Activated CD8-positive, alpha-beta T cell treated with anti-CD3 and anti-CD28 coated beads for 36 hours (primary cell): ENCODE data around the gene RIOK2. TPM values are rescaled to one million over a fixed set of nuclear protein-coding genes. Genes with fewer than 3 reads are reported as not detected.
A peak's percentile ranks its signal among the peaks of the same experiment; 100 is the strongest.

Source experiments
- ATAC-seq: fragments of 200-7000 bp; cut with Tn5 transposase; one replicate; pipeline ENCODE4 v1.10.0; 2021; ENCODE audit warnings: mild to moderate bottlenecking, moderate library complexity
- CTCF ChIA-PET: fragments of 350-600 bp; sonication (Branson Sonifier 250); formaldehyde crosslinking; loops from one replicate; lab custom pipeline; 2021; ENCODE audit warnings: antibody characterized with exemption; lab: Charles Lee
- POLR2A ChIA-PET: fragments of 350-600 bp; sonication (Branson Sonifier 250); formaldehyde crosslinking; loops from one replicate; lab custom pipeline; 2021; ENCODE audit warnings: antibody characterized with exemption; lab: Charles Lee
- DNase-seq: peaks from one replicate; pipeline ENCODE4 v3.0.0-alpha.2; 2020
- H3K27ac Mint-ChIP-seq: one replicate; pipeline ENCODE4 v1.8.0; 2021; ENCODE audit warnings: mild to moderate bottlenecking, mixed read lengths
- H3K27me3 Mint-ChIP-seq: one replicate; pipeline ENCODE4 v1.8.0; 2021; ENCODE audit warnings: mixed read lengths
- H3K36me3 Mint-ChIP-seq: one replicate; pipeline ENCODE4 v1.8.0; 2021; ENCODE audit warnings: low read depth, mixed read lengths
- H3K4me1 Mint-ChIP-seq: one replicate; pipeline ENCODE4 v1.8.0; 2021; ENCODE audit warnings: low read depth, mixed read lengths
- H3K4me3 Mint-ChIP-seq: one replicate; pipeline ENCODE4 v1.8.0; 2021; ENCODE audit warnings: mild to moderate bottlenecking, moderate library complexity, mixed read lengths
- H3K9me3 Mint-ChIP-seq: one replicate; pipeline ENCODE4 v1.8.0; 2021; ENCODE audit warnings: mixed read lengths
- CTCF ChIP-seq: fragments of 200-600 bp; IDR thresholded peaks from one replicate; pipeline ENCODE4 v1.8.0; 2022; ENCODE audit warnings: antibody characterized with exemption, mild to moderate bottlenecking
- intact Hi-C: fragments of 100-400 bp; cut with micrococcal nuclease; formaldehyde crosslinking; loops from one replicate; pipeline ENCODE4 v1.10.0; 2022
- total RNA-seq, 2 experiments: library from RNA; stranded (reverse); gene quantifications; one replicate each; pipeline ENCODE4 v1.2.3, GENCODE V29; 2021

RIOK2 gene
- total RNA-seq, 2 experiments from 2014 or later, result 31.7 to 33.1 TPM

- Mint-ChIP-seq H3K4me3 (no peak overlapping the region), H3K9me3 (peaks cover 1% of the 10 kb centered on the region), H3K27me3 (no peaks in the 10 kb centered on the region), H3K4me1 (peaks cover 20% of the 10 kb centered on the region), H3K36me3 (peaks cover 47% of the 10 kb centered on the region), H3K27ac (no peak overlapping the region)
- CTCF ChIA-PET, result interaction anchor here (0.9 to 11.6 kb wide), 25 partner anchors 11 to 549 kb away, joined by 3 to 213 read pairs (median 4); partner anchors contain the start of genes ERAP1 and ERAP2
- intact Hi-C loops, result loop anchor here (2.0 to 5.0 kb wide), 3 partner anchors 161 to 411 kb away; no protein-coding TSS in a partner anchor
- no peak for DNase-seq
- ATAC-seq, result no peak
- POLR2A ChIA-PET, result interaction anchor here (1.5 kb wide), 1 partner anchor 356 kb away, joined by 4 read pairs; the partner anchor contains the start of gene ERAP1
- peak; percentile 91 for TF ChIP-seq CTCF
These were observed 19.7 kb downstream of the RIOK2 start for GRCh38 chr5:97163360-97163764.

GRCh38 chr5:97162045-97162444 is 21.0 kb downstream of the RIOK2 start:
- Mint-ChIP-seq H3K36me3 (peaks cover 53% of the 10 kb centered on the region), H3K27ac (no peak overlapping the region), H3K27me3 (no peaks in the 10 kb centered on the region), H3K9me3 (peaks cover 12% of the 10 kb centered on the region), H3K4me1 (peaks cover 15% of the 10 kb centered on the region), H3K4me3 (no peak overlapping the region)
- POLR2A ChIA-PET, result no interaction called here
- DNase-seq (peak; percentile 70), ATAC-seq (peak; percentile 35)
- CTCF ChIA-PET, result interaction anchor here (0.6 to 11.6 kb wide), 89 partner anchors 8 to 1288 kb away, joined by 3 to 213 read pairs (median 4); partner anchors contain the start of genes ERAP1, ERAP2, LIX1 and LNPEP
- TF ChIP-seq CTCF, result peak; percentile 95
- intact Hi-C loops, result loop anchor here (2.0 to 5.0 kb wide), 3 partner anchors 160 to 409 kb away; no protein-coding TSS in a partner anchor

- Mint-ChIP-seq H3K27ac (no peak overlapping the region), H3K4me1 (no peaks in the 10 kb centered on the region)
These were observed 25.4 kb downstream of the RIOK2 start for GRCh38 chr5:97157689-97158088.

GRCh38 chr5:97151370-97151769 is 31.7 kb downstream of the RIOK2 start:
- Mint-ChIP-seq H3K4me3 (no peak overlapping the region), H3K4me1 (no peaks in the 10 kb centered on the region), H3K27ac (no peak overlapping the region), H3K27me3 (no peaks in the 10 kb centered on the region), H3K36me3 (peaks cover under 1% of the 10 kb centered on the region), H3K9me3 (peaks cover 2% of the 10 kb centered on the region)
- POLR2A ChIA-PET, result interaction anchor here (0.6 to 1.6 kb wide), 2 partner anchors 12 to 16 kb away, joined by 3 to 4 read pairs; no protein-coding TSS in a partner anchor
- ATAC-seq (no peak), DNase-seq (no peak)
- intact Hi-C loops, result no loop called here
- TF ChIP-seq CTCF, result no peak
- CTCF ChIA-PET, result interaction anchor here (2.1 to 8.8 kb wide), 2 partner anchors 11 to 282 kb away, joined by 7 to 83 read pairs; no protein-coding TSS in a partner anchor

More at GRCh38 chr5:97157689-97158088, 25.4 kb downstream of the RIOK2 start:
- peaks cover 46% of the 10 kb centered on the region for H3K36me3 Mint-ChIP-seq
- intact Hi-C loops, result no loop called here
- no peak for TF ChIP-seq CTCF
- no peak overlapping the region for H3K4me3 Mint-ChIP-seq
- CTCF ChIA-PET, result interaction anchor here (1.0 to 11.6 kb wide), 5 partner anchors 8 to 405 kb away, joined by 3 to 213 read pairs (median 3); partner anchors contain the start of gene ERAP2
- no peak for DNase-seq
- POLR2A ChIA-PET, result no interaction called here
- H3K9me3 Mint-ChIP-seq, result peaks cover 18% of the 10 kb centered on the region
- H3K27me3 Mint-ChIP-seq, result no peaks in the 10 kb centered on the region
- no peak for ATAC-seq

GRCh38 chr5:97150401-97150800 is 32.6 kb downstream of the RIOK2 start:
- ChIA-PET CTCF (interaction anchor here (1.2 to 8.8 kb wide), 3 partner anchors 12 to 281 kb away, joined by 3 to 83 read pairs (median 7); no protein-coding TSS in a partner anchor), POLR2A (interaction anchor here (1.6 kb wide), 1 partner anchor 11 kb away, joined by 4 read pairs; no protein-coding TSS in a partner anchor)
- no peaks in the 10 kb centered on the region for H3K36me3 Mint-ChIP-seq

More at GRCh38 chr5:97150401-97150800, 32.6 kb downstream of the RIOK2 start:
- intact Hi-C loops, result no loop called here
- Mint-ChIP-seq H3K27me3 (no peaks in the 10 kb centered on the region), H3K9me3 (peaks cover 1% of the 10 kb centered on the region), H3K4me3 (no peak overlapping the region), H3K4me1 (no peaks in the 10 kb centered on the region), H3K27ac (no peak overlapping the region)
- DNase-seq, result no peak
- ATAC-seq, result no peak
- no peak for TF ChIP-seq CTCF
